T-helper 2 cell (primary cell): Measurements from ENCODE around the gene SGMS2.
"Not testable (repeated sequence)": the region's sequence is repeated elsewhere in the genome, so short reads cannot be mapped to it uniquely, and the experiment has no call there.

Experiments
- DNase-seq, 5 experiments: peaks; one replicate each; pipeline versions ENCODE4 v3.0.0 to v3.0.0-alpha.2; 2012 to 2022

Gene SGMS2

GRCh38 chr4:107916623-107917022 lies 91.9 kb downstream of the SGMS2 start:
- DNase-seq: no peak

- no peak for DNase-seq
These were observed 92.8 kb downstream of the SGMS2 start for GRCh38 chr4:107917500-107917899.

- no peak for DNase-seq
These were observed 98.0 kb downstream of the SGMS2 start for GRCh38 chr4:107922486-107923473.

- not testable (repeated sequence) for DNase-seq
These were observed 101.0 kb downstream of the SGMS2 start for GRCh38 chr4:107925713-107926112.

- DNase-seq: not testable (repeated sequence)
These were observed 102.1 kb downstream of the SGMS2 start for GRCh38 chr4:107926875-107927274.

GRCh38 chr4:107930821-107931774 lies 106.4 kb downstream of the SGMS2 start, which contains the start of gene CYP2U1:
CYP2U1 (plus strand) TSS chr4:107931549; CDS start chr4:107931644, 95 bp downstream.
- peak; percentile 51 to 80 (median 73) for DNase-seq

- DNase-seq: peak in 4 of 5 experiments; percentile 7 to 21 (median 12)
These were observed 107.1 kb downstream of the SGMS2 start for GRCh38 chr4:107931775-107932321.

- DNase-seq: no peak
These were observed 110.5 kb downstream of the SGMS2 start for GRCh38 chr4:107935246-107935645.

GRCh38 chr4:107937040-107937439 lies 112.3 kb downstream of the SGMS2 start:
- DNase-seq: no peak

- DNase-seq: no peak
These were observed 114.6 kb downstream of the SGMS2 start for GRCh38 chr4:107939307-107939706.

- DNase-seq: no peak
These were observed 121.1 kb downstream of the SGMS2 start for GRCh38 chr4:107945809-107946208.

GRCh38 chr4:107950746-107951540 lies 126.2 kb downstream of the SGMS2 start:
- DNase-seq: no peak

- no peak for DNase-seq
These were observed 126.8 kb downstream of the SGMS2 start for GRCh38 chr4:107951551-107951950.

- DNase-seq: no peak
These were observed 131.3 kb downstream of the SGMS2 start for GRCh38 chr4:107956011-107956410.
